Panc1 (cell line): ENCODE results near the gene KBTBD12.

Source experiments
- POLR2AphosphoS5 ChIP-seq: IDR thresholded peaks from 2 replicates; pipeline ENCODE4 v1.6.1; 2012; ENCODE audit warnings: mild to moderate bottlenecking, low read depth, low read length, moderate library complexity
- SIN3A ChIP-seq: IDR thresholded peaks from 2 replicates; pipeline ENCODE4 v1.6.1; 2012; ENCODE audit warnings: low read depth, mild to moderate bottlenecking, low read length, moderate library complexity, borderline replicate concordance; ENCODE audit not compliant: insufficient read depth
- TCF7L2 ChIP-seq: IDR thresholded peaks from 2 replicates; pipeline ENCODE4 v1.6.1; 2011; ENCODE audit warnings: mild to moderate bottlenecking, low read depth, low read length, inconsistent platforms
- TF ChIP-seq, protein P1 (sequence below): fragments of 450-650 bp; IDR thresholded peaks from 2 replicates; pipeline ENCODE4 v1.5.1; 2017; ENCODE audit warnings: mild to moderate bottlenecking

DNA sequence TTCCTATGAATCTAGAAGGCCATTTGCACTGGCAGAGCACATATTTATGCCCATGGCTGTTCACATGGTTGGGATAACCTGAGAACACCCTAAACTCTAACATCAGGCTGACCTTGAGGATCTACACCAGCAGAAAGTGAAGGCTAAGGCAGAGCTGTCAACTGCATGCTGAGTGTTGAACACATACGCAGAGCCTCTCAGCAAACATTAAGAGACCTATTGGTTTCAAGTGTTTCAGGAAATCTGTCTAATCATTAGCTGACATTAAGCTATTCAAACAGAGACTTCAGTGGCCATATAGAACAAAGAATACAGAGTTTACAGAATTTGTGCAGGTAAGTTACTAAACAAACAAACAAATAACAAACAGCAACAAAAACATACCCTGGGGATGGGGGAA, 121.1 kb downstream of the KBTBD12 start:
- TF ChIP-seq, protein P1, sequence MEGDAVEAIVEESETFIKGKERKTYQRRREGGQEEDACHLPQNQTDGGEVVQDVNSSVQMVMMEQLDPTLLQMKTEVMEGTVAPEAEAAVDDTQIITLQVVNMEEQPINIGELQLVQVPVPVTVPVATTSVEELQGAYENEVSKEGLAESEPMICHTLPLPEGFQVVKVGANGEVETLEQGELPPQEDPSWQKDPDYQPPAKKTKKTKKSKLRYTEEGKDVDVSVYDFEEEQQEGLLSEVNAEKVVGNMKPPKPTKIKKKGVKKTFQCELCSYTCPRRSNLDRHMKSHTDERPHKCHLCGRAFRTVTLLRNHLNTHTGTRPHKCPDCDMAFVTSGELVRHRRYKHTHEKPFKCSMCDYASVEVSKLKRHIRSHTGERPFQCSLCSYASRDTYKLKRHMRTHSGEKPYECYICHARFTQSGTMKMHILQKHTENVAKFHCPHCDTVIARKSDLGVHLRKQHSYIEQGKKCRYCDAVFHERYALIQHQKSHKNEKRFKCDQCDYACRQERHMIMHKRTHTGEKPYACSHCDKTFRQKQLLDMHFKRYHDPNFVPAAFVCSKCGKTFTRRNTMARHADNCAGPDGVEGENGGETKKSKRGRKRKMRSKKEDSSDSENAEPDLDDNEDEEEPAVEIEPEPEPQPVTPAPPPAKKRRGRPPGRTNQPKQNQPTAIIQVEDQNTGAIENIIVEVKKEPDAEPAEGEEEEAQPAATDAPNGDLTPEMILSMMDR, result no peak
- TF ChIP-seq SIN3A (no peak), POLR2AphosphoS5 (no peak), TCF7L2 (no peak)
